H7 (cell line): ENCODE data around the gene PDE8B. TPM values are rescaled to one million over a fixed set of nuclear protein-coding genes. Genes with fewer than 3 reads are reported as not detected.
"Not testable (repeated sequence)": the region's sequence is repeated elsewhere in the genome, so short reads cannot be mapped to it uniquely, and the experiment has no call there.

Experiments used
- DNase-seq: peaks from one replicate; pipeline ENCODE4 v3.0.0; 2012
- H3K27me3 ChIP-seq: 2 replicates; pipeline ENCODE4 v1.6.0; 2011; ENCODE audit warnings: mild to moderate bottlenecking, low read length; ENCODE audit not compliant: control insufficient read depth, insufficient read depth
- H3K36me3 ChIP-seq: replicated peaks from 2 replicates; pipeline ENCODE4 v1.5.1; 2011; ENCODE audit warnings: low read length; ENCODE audit not compliant: control insufficient read depth, insufficient read depth
- H3K4me3 ChIP-seq: 2 replicates; pipeline ENCODE4 v1.5.1; 2011; ENCODE audit warnings: low read depth, mild to moderate bottlenecking, control low read depth, low read length, moderate library complexity; ENCODE audit not compliant: insufficient read depth
- total RNA-seq: library from RNA; depleted of rRNA; stranded (reverse); fragments of >200 nt; shearing (Covaris generic); gene quantifications from 2 replicates; pipeline ENCODE4 v1.2.3, GENCODE V29; 2014

The PDE8B gene
- total RNA-seq, 1 experiment from 2014 or later = 0.03 TPM

- Histone ChIP-seq H3K4me3 (no peak overlapping the region), H3K36me3 (no peaks in the 10 kb centered on the region), H3K27me3 (no peaks in the 10 kb centered on the region)
- no peak for DNase-seq
Measured at GRCh38 chr5:77379558-77380061, 169.1 kb downstream of the PDE8B start.

GRCh38 chr5:77380636-77381035, 170.2 kb downstream of the PDE8B start:
- H3K27me3 ChIP-seq = no peaks in the 10 kb centered on the region
- no peak for DNase-seq
- H3K4me3 ChIP-seq = no peak overlapping the region
- H3K36me3 ChIP-seq = no peaks in the 10 kb centered on the region

GRCh38 chr5:77383336-77383735, 172.9 kb downstream of the PDE8B start:
- H3K27me3 ChIP-seq, DNase-seq, H3K36me3 ChIP-seq, H3K4me3 ChIP-seq: not testable (repeated sequence)

- H3K4me3 ChIP-seq, DNase-seq, H3K27me3 ChIP-seq, H3K36me3 ChIP-seq: not testable (repeated sequence)
Measured at GRCh38 chr5:77386340-77386739, 175.9 kb downstream of the PDE8B start.

- Histone ChIP-seq H3K36me3 (no peaks in the 10 kb centered on the region), H3K27me3 (no peaks in the 10 kb centered on the region), H3K4me3 (no peak overlapping the region)
- no peak for DNase-seq
Measured at GRCh38 chr5:77389746-77390145, 179.3 kb downstream of the PDE8B start.

GRCh38 chr5:77390221-77390620, 179.7 kb downstream of the PDE8B start:
- no peaks in the 10 kb centered on the region for H3K27me3 ChIP-seq
- no peak overlapping the region for H3K4me3 ChIP-seq
- no peak for DNase-seq
- H3K36me3 ChIP-seq = no peaks in the 10 kb centered on the region

- Histone ChIP-seq H3K27me3 (no peaks in the 10 kb centered on the region), H3K36me3 (no peaks in the 10 kb centered on the region), H3K4me3 (no peak overlapping the region)
- DNase-seq = no peak
Measured at GRCh38 chr5:77390795-77391194, 180.3 kb downstream of the PDE8B start.

- H3K36me3 ChIP-seq = no peaks in the 10 kb centered on the region
- no peaks in the 10 kb centered on the region for H3K27me3 ChIP-seq
- no peak overlapping the region for H3K4me3 ChIP-seq
- no peak for DNase-seq
Measured at GRCh38 chr5:77391240-77391765, 180.8 kb downstream of the PDE8B start.

- no peak overlapping the region for H3K4me3 ChIP-seq
- no peak for DNase-seq
- no peaks in the 10 kb centered on the region for H3K36me3 ChIP-seq
- no peaks in the 10 kb centered on the region for H3K27me3 ChIP-seq
Measured at GRCh38 chr5:77394064-77394715, 183.7 kb downstream of the PDE8B start.

- no peak overlapping the region for H3K4me3 ChIP-seq
- no peak for DNase-seq
- H3K27me3 ChIP-seq = no peaks in the 10 kb centered on the region
- no peaks in the 10 kb centered on the region for H3K36me3 ChIP-seq
Measured at GRCh38 chr5:77396017-77396416, 185.5 kb downstream of the PDE8B start.

GRCh38 chr5:77397686-77398292, 187.3 kb downstream of the PDE8B start:
- Histone ChIP-seq H3K4me3 (no peak overlapping the region), H3K36me3 (no peaks in the 10 kb centered on the region), H3K27me3 (no peaks in the 10 kb centered on the region)
- DNase-seq = no peak

GRCh38 chr5:77398458-77398857, 188.0 kb downstream of the PDE8B start:
- Histone ChIP-seq H3K36me3 (no peaks in the 10 kb centered on the region), H3K27me3 (no peaks in the 10 kb centered on the region), H3K4me3 (no peak overlapping the region)
- DNase-seq = no peak

- no peak for DNase-seq
- Histone ChIP-seq H3K27me3 (no peaks in the 10 kb centered on the region), H3K4me3 (no peak overlapping the region), H3K36me3 (no peaks in the 10 kb centered on the region)
Measured at GRCh38 chr5:77398896-77399295, 188.4 kb downstream of the PDE8B start.

- Histone ChIP-seq H3K36me3 (no peaks in the 10 kb centered on the region), H3K4me3 (no peak overlapping the region), H3K27me3 (no peaks in the 10 kb centered on the region)
- no peak for DNase-seq
Measured at GRCh38 chr5:77400645-77401044, 190.2 kb downstream of the PDE8B start.

GRCh38 chr5:77402796-77403195, 192.3 kb downstream of the PDE8B start:
- H3K27me3 ChIP-seq = no peaks in the 10 kb centered on the region
- no peaks in the 10 kb centered on the region for H3K36me3 ChIP-seq
- H3K4me3 ChIP-seq = no peak overlapping the region
- DNase-seq = no peak
